Duodenal mucosa (tissue), 2 donors: ENCODE measurements around the gene ADCY1.

Source experiments
- H3K27ac ChIP-seq: one replicate; pipeline ENCODE4 v1.7.0; 2013; ENCODE audit warnings: low read depth, low read length
- H3K27me3 ChIP-seq, 2 donors: one replicate each; pipeline ENCODE4 v1.7.0; 2013; ENCODE audit warnings: low read length in 2 of 2, control low read depth in 1 of 2; ENCODE audit not compliant: insufficient read depth in 2 of 2, control insufficient read depth in 1 of 2
- H3K36me3 ChIP-seq, 2 donors: one replicate each; pipeline ENCODE4 v1.7.0; 2013; ENCODE audit warnings: low read length in 2 of 2, control low read depth in 1 of 2; ENCODE audit not compliant: insufficient read depth in 2 of 2, control insufficient read depth in 1 of 2
- H3K4me1 ChIP-seq, 2 donors: one replicate each; pipeline ENCODE4 v1.7.0; 2013; ENCODE audit warnings: low read length in 2 of 2, control low read depth in 1 of 2; ENCODE audit not compliant: insufficient read depth in 2 of 2, control insufficient read depth in 1 of 2
- H3K4me3 ChIP-seq, 2 donors: one replicate each; pipeline ENCODE4 v1.7.0; 2013; ENCODE audit warnings: low read length in 2 of 2, low read depth in 1 of 2
- H3K9ac ChIP-seq, 2 donors: one replicate each; pipeline ENCODE4 v1.7.0; 2013; ENCODE audit warnings: low read length in 2 of 2, low read depth in 1 of 2
- H3K9me3 ChIP-seq, 2 donors: one replicate each; pipeline ENCODE4 v1.7.0; 2013; ENCODE audit warnings: low read length in 2 of 2, control low read depth in 1 of 2; ENCODE audit not compliant: control insufficient read depth in 1 of 2

The ADCY1 gene

GRCh38 chr7:45701701-45702510 is 127.7 kb downstream of the ADCY1 start:
- Histone ChIP-seq H3K4me3 (no peak overlapping the region), H3K36me3 (no peaks in the 10 kb centered on the region), H3K9ac (no peak overlapping the region), H3K4me1 (no peaks in the 10 kb centered on the region), H3K27me3 (no peaks in the 10 kb centered on the region), H3K27ac (no peak overlapping the region), H3K9me3 (no peaks in the 10 kb centered on the region)

DNA sequence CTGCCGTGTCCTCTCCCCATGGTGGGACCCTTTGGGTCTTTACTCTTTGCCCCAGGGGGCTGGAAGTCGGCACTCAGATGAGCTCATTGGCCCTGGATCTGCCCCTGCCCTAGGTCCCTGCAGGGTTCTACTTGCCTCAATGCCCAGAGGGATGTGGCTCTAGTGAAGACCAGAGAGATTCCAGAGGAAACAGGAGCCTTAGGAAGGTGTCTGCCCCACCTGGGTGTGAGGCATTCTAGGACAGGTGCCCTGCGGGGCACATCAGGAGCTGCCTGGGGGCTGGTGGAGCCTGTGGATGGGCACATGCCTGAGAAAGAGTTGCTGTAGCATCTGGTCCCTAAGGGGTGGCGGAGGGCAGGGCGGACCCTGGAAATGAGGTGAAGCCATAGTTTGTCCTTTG is 128.6 kb downstream of the ADCY1 start:
- Histone ChIP-seq H3K36me3 (no peaks in the 10 kb centered on the region), H3K4me1 (no peaks in the 10 kb centered on the region), H3K9me3 (no peaks in the 10 kb centered on the region), H3K27ac (no peak overlapping the region), H3K27me3 (no peaks in the 10 kb centered on the region), H3K4me3 (no peak overlapping the region), H3K9ac (no peak overlapping the region)

- H3K9ac ChIP-seq, result no peak overlapping the region
- no peaks in the 10 kb centered on the region for H3K9me3 ChIP-seq
- no peaks in the 10 kb centered on the region for H3K36me3 ChIP-seq
- no peak overlapping the region for H3K4me3 ChIP-seq
- H3K27me3 ChIP-seq, result no peaks in the 10 kb centered on the region
- no peak overlapping the region for H3K27ac ChIP-seq
- H3K4me1 ChIP-seq, result no peaks in the 10 kb centered on the region
These were observed 129.2 kb downstream of the ADCY1 start for GRCh38 chr7:45703373-45703821.

DNA sequence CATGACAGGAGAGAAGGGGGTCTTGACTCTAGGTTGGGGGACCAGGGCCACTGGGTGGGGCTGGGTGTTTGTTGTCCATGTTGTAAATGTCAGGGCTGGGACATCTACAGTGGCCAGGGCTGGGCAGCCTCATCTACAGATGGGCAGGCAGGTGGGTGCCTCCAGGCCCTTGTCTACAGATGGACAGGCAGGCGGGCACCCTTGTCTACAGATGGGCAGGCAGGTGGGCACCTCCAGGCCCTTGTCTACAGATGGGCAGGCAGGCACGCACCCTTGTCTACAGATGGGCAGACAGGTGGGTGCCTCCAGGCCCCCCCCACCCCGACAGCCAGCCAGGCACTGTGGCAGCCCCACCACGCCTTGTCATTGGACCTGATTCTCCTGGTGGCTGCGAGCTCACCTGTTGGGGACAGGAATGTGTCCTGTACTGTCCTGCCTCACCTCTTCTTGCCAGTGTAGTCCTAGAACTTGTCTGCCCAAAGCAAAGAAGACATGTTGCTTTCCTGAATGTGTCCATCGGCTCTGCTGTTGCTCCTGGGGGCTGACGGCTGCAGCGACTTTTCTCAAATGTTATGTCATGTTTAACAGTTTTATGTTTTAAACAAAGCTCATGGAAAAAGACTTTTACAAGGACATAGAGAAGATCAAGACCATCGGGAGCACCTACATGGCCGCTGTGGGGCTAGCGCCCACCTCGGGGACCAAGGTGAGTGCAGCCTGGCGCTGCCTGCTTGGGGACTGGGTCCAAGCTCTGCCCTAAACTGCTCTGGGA is 129.9 kb downstream of the ADCY1 start:
- H3K9me3 ChIP-seq, result no peaks in the 10 kb centered on the region
- no peaks in the 10 kb centered on the region for H3K36me3 ChIP-seq
- no peaks in the 10 kb centered on the region for H3K4me1 ChIP-seq
- H3K27me3 ChIP-seq, result no peaks in the 10 kb centered on the region
- no peak overlapping the region for H3K4me3 ChIP-seq
- H3K27ac ChIP-seq, result no peak overlapping the region
- H3K9ac ChIP-seq, result no peak overlapping the region

- H3K36me3 ChIP-seq, result no peaks in the 10 kb centered on the region
- H3K4me3 ChIP-seq, result no peak overlapping the region
- no peaks in the 10 kb centered on the region for H3K27me3 ChIP-seq
- no peak overlapping the region for H3K27ac ChIP-seq
- no peak overlapping the region for H3K9ac ChIP-seq
- H3K4me1 ChIP-seq, result no peaks in the 10 kb centered on the region
- H3K9me3 ChIP-seq, result no peaks in the 10 kb centered on the region
These were observed 130.5 kb downstream of the ADCY1 start for GRCh38 chr7:45704683-45705016.

DNA sequence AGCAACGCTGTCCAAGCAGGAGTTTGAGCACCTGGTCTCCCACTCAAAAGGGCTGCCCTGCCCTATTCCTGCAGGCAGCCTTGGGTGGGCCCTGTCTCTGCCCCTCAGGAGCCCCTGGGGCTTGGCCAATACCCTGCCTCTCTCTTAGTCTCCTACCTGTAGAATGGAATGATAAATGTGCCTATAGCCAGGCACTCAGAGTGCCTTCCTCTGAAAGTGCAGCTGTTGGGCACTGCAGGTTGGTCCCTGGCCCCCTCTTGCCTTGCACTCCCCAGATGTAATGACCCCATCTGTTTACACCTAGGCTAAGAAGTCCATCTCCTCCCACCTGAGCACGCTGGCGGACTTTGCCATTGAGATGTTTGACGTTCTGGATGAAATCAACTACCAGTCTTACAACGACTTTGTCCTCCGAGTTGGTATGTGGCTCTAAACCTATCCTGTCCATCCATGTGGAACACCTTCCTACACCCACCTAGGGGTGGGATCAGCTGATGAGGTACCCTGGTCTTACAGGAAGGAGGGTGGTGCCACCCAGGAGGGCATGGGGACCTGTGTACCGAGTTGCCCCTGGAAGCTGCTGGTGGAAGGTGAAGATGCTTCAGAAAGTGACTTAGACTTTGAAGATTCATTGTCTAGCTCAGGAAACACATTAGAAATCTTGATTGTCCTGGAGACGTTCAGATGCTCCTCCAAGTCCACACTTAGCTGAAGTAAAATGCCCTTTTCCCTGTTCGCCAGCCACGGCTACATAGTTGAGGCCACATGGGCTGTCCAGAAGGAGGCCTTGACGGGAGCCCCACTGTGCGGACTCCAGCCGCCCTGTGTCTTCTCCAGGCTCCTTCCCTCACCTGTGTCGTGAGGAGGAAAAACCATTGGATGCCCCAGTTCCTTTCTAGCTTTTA is 134.1 kb downstream of the ADCY1 start:
- H3K9me3 ChIP-seq, result no peaks in the 10 kb centered on the region
- no peak overlapping the region for H3K4me3 ChIP-seq
- no peaks in the 10 kb centered on the region for H3K4me1 ChIP-seq
- no peak overlapping the region for H3K27ac ChIP-seq
- no peaks in the 10 kb centered on the region for H3K27me3 ChIP-seq
- H3K9ac ChIP-seq, result no peak overlapping the region
- H3K36me3 ChIP-seq, result no peaks in the 10 kb centered on the region

GRCh38 chr7:45709168-45710042 is 135.2 kb downstream of the ADCY1 start:
- no peak overlapping the region for H3K9ac ChIP-seq
- no peak overlapping the region for H3K4me3 ChIP-seq
- H3K36me3 ChIP-seq, result no peaks in the 10 kb centered on the region

DNA sequence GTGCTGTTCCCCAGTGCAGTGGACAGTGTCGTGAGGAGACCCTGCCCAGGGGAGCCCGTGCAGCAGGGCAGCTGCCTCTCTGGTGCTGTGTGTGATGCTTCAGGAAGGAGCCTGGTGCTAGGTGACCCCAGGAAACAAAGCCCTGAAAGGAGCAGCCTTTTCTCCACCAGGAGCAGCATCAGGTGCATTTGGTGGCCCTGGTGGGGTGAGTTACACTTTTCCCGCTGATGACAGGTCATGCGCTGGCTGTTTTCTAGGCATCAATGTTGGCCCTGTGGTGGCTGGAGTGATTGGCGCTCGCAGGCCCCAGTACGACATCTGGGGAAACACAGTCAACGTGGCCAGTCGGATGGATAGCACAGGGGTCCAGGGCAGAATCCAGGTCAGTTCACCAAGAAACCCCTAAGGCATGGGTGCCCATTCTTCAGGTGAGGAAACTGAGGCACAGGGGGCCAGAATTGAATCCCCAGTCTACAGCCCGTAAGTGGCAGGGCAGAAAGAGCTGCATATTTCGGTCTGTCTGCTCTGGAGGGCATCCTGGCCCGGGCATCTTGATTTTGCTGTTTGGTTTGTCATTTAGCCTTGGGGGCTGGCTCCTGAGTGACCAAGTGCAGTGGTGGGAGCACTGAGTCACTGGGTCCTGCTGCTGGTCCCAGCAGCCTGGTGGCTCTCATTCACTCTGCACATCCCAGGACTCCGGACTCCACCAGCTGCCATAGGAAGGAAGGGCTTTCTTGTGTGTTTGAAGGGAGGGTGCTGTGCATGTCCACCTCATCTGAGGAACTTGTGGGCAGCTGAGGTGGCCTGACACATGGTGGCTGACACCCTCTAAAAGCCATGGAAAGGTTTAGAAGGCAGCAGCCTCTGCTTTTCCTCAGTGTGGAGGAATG is 136.3 kb downstream of the ADCY1 start:
- Histone ChIP-seq H3K36me3 (no peaks in the 10 kb centered on the region), H3K9me3 (no peaks in the 10 kb centered on the region), H3K27me3 (no peaks in the 10 kb centered on the region), H3K9ac (no peak overlapping the region), H3K4me3 (no peak overlapping the region), H3K27ac (no peak overlapping the region), H3K4me1 (no peaks in the 10 kb centered on the region)

More at GRCh38 chr7:45709168-45710042, 135.2 kb downstream of the ADCY1 start:
- no peaks in the 10 kb centered on the region for H3K4me1 ChIP-seq
- no peak overlapping the region for H3K27ac ChIP-seq
- H3K27me3 ChIP-seq, result no peaks in the 10 kb centered on the region
- no peaks in the 10 kb centered on the region for H3K9me3 ChIP-seq

DNA sequence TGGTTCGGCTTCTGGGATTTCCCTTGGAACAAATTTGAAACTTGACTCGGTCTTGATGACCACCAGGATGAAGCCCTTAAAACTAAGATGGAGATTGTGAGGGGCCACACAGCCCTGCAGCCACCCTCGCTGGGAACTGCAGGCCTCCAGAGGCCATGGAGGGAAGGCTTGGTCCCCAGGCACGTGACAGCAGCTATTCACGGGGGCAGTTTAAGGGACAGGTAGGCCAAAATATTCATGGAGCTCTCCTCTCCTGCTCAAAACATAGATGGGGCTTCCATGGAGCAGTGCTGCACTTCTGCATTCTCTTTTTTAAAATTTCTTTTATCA is 137.0 kb downstream of the ADCY1 start:
- Histone ChIP-seq H3K27ac (no peak overlapping the region), H3K4me1 (no peaks in the 10 kb centered on the region), H3K36me3 (no peaks in the 10 kb centered on the region), H3K9me3 (no peaks in the 10 kb centered on the region), H3K27me3 (no peaks in the 10 kb centered on the region), H3K4me3 (no peak overlapping the region), H3K9ac (no peak overlapping the region)
